Measurements from ENCODE around the gene NEK8. TPM values are rescaled to one million over a fixed set of nuclear protein-coding genes. Genes with fewer than 3 reads are reported as not detected.

Gene NEK8
- total RNA-seq, 1 experiment from 2014 or later = 10.8 TPM

DNA sequence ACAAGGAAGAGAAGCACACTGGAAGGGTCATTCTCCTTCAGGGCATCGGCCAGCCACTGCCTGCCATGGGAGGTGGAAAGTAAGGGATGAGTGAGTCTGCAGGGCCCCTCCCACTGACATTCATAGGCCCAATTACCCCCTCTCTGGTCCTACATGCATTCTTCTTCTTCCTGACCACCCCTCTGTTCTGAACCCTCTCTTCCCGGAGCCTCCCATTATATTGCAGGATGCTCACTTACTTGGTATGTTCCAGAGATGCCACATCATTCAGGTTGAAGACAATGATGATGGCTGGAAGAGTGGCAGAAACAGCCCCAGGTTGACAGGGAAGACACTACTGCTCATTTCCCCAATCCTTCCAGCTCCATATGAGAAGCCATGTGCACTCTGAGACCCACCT is 13.4 kb upstream of the NEK8 start:
- TF ChIP-seq, protein P1, sequence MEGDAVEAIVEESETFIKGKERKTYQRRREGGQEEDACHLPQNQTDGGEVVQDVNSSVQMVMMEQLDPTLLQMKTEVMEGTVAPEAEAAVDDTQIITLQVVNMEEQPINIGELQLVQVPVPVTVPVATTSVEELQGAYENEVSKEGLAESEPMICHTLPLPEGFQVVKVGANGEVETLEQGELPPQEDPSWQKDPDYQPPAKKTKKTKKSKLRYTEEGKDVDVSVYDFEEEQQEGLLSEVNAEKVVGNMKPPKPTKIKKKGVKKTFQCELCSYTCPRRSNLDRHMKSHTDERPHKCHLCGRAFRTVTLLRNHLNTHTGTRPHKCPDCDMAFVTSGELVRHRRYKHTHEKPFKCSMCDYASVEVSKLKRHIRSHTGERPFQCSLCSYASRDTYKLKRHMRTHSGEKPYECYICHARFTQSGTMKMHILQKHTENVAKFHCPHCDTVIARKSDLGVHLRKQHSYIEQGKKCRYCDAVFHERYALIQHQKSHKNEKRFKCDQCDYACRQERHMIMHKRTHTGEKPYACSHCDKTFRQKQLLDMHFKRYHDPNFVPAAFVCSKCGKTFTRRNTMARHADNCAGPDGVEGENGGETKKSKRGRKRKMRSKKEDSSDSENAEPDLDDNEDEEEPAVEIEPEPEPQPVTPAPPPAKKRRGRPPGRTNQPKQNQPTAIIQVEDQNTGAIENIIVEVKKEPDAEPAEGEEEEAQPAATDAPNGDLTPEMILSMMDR (IDR thresholded peaks at IDR 0.05; ENCODE audit: unreplicated experiment) = no peak
- Mint-ChIP-seq H3K4me1 (ENCODE audit: low read depth, unreplicated experiment) (peaks cover 18% of the 10 kb centered on the region), H3K27me3 (ENCODE audit: unreplicated experiment) (no peaks in the 10 kb centered on the region), H3K9me3 (ENCODE audit: low read depth, unreplicated experiment) (no peaks in the 10 kb centered on the region), H3K4me3 (ENCODE audit: low read depth, unreplicated experiment) (no peak overlapping the region), H3K36me3 (ENCODE audit: insufficient read depth, unreplicated experiment) (peaks cover 45% of the 10 kb centered on the region), H3K27ac (ENCODE audit: unreplicated experiment) (no peak overlapping the region)
- intact Hi-C loops (cut with micrococcal nuclease; ENCODE audit: unreplicated experiment) = loop anchor here (5.0 kb wide), 1 partner anchor 53 kb away; the partner anchor contains the start of genes SDF2 and SUPT6H
- no peak for DNase-seq
- BruUV-seq (replicated peaks) = no TSS peak
- CTCF ChIA-PET = no interaction called here

DNA sequence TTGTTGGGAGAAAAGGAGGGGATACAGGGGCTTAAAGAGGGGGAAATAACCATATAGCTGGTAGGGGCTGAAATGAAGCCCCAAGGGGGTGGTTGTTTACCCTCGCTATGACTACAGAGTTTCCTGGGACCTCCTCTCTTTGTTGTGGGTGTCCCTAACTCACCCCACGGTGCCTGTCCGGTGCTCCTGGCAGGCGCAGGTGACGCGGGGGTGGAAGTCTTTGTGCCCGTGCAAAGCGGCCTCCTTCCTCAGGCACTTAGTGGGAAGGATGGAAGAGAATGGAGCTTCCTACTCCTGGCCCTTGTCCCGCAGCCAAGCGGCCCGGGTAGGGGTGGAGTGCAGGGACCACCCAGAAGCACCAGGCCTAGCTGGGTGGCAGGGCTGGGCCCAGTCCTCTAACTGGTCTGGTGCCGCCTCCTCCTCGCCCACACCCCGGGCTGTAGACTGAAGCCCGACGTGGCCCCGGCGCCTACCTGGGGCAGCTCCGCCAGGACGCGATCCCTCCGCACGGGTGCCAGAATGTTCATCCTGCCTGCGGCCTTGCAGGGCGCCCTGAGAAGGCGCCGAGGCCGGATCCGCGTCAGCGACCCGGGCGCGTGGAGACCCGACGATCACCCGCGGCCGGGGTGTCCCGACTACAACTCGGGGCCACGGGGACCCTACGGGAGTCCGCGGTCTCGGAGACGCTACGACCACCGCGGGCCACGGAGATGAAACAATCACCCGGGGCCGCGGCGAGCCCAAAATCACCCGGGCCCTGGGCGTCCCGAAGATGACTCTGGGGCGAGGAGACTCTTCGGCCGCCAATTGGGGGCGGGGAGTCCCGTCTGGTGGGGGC is 11.6 kb upstream of the NEK8 start:
- no peak overlapping the region for H3K27ac Mint-ChIP-seq (ENCODE audit: unreplicated experiment)
- peak overlapping the region; percentile 89 for H3K4me3 Mint-ChIP-seq (ENCODE audit: low read depth, unreplicated experiment)
- peaks cover 47% of the 10 kb centered on the region for H3K36me3 Mint-ChIP-seq (ENCODE audit: insufficient read depth, unreplicated experiment)
- no peak for DNase-seq
- peaks cover 18% of the 10 kb centered on the region for H3K4me1 Mint-ChIP-seq (ENCODE audit: low read depth, unreplicated experiment)
- no peaks in the 10 kb centered on the region for H3K9me3 Mint-ChIP-seq (ENCODE audit: low read depth, unreplicated experiment)
- H3K27me3 Mint-ChIP-seq (ENCODE audit: unreplicated experiment) = no peaks in the 10 kb centered on the region
- TF ChIP-seq, protein P1 (IDR thresholded peaks at IDR 0.05; ENCODE audit: unreplicated experiment) = no peak
- intact Hi-C loops (cut with micrococcal nuclease; ENCODE audit: unreplicated experiment) = loop anchor here (5.0 kb wide), 1 partner anchor 55 kb away; the partner anchor contains the start of genes SDF2 and SUPT6H
- BruUV-seq (replicated peaks) = no TSS peak
- CTCF ChIA-PET = no interaction called here

DNA sequence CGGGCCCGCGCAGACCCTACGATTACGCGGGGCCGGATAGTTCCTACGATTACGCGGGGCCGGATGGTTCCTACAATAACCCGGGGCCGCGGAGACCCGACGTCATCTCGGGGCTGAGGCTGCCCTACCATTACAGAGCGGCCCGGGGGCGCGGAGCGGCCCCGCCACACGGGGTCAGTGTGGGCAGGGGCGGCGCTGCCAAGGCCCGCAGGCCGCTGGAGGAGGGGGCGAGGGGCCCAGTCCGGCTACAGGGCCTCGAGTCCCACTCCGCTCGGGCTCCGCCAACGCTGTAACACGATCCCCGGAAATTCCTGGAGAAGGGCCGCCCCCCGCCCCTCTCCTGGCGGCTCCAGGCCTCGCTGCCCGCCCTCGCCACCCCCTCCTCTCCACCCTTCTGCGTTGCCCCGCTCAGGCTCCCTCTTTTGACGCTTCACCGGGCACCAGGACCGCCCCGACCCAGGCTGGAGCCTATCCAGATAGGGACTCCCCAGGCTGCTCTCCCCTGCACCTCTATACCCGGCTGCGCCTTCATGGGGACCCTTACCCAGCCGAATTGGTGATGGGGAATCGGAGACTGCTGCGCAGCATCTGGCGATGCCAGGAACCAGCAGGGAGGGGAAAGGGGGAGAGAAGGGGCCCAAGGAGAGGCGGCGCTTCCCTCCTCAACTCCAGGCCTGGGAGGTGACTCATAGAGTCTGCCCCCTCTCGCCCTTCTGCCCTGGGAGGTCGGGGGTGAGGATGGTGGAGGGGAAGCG is 10.8 kb upstream of the NEK8 start, which contains the start of gene RAB34:
Gene RAB34, minus strand, starts transcription at position 291 of the 755 bp plus-strand sequence. CDS start 602 bp downstream, outside the sequence.
- peak within 1 kb of the TSS; percentile 53 for H3K27ac Mint-ChIP-seq (ENCODE audit: unreplicated experiment)
- peak within 1 kb of the TSS; percentile 89 for H3K4me3 Mint-ChIP-seq (ENCODE audit: low read depth, unreplicated experiment)
- intact Hi-C loops (cut with micrococcal nuclease; ENCODE audit: unreplicated experiment) = loop anchor here (5.0 kb wide), 1 partner anchor 55 kb away; the partner anchor contains the start of genes SDF2 and SUPT6H
- peak; percentile 70 for DNase-seq
- H3K4me1 Mint-ChIP-seq (ENCODE audit: low read depth, unreplicated experiment) = peaks cover 18% of the 10 kb centered on the region
- H3K27me3 Mint-ChIP-seq (ENCODE audit: unreplicated experiment) = no peaks in the 10 kb centered on the region
- no TSS peak for BruUV-seq (replicated peaks)
- peaks cover 50% of the 10 kb centered on the region for H3K36me3 Mint-ChIP-seq (ENCODE audit: insufficient read depth, unreplicated experiment)
- CTCF ChIA-PET = no interaction called here
- TF ChIP-seq, protein P1 (IDR thresholded peaks at IDR 0.05; ENCODE audit: unreplicated experiment) = no peak
- H3K9me3 Mint-ChIP-seq (ENCODE audit: low read depth, unreplicated experiment) = no peaks in the 10 kb centered on the region

DNA sequence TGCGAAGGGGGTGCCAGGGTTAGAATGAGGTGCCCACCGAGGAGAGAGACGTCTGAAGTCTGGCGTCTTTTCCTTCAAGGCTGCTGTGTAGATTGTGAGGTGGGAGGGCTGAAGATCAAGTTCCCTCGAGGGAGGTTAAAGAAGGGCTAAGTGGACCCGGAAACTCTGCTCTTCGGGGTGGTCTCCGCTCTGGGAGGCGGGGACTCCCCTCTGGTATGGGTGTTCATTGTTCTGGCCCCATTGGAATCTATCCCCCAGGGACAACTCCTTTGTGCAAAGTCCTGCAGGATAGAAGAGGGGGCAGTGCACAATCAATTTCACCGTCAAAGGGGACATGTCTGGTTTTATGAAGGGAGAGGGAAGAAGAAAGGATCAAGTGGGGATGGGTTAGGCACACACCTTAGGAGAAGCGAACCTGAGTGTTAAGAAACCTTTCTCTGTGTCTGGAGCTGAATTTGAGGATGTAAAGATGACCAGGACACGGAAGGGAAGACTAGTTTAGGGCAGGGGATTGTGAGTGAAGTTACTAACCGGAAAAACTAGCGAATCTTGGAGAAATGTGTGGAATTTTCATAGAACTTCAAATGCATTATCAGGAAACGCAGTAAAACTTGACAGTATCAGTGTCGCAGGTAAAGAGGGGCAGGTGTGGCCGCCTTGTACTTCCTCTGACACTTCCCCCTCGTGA is 10.1 kb upstream of the NEK8 start:
- Mint-ChIP-seq H3K4me3 (ENCODE audit: low read depth, unreplicated experiment) (peak overlapping the region; percentile 89), H3K9me3 (ENCODE audit: low read depth, unreplicated experiment) (no peaks in the 10 kb centered on the region), H3K27me3 (ENCODE audit: unreplicated experiment) (no peaks in the 10 kb centered on the region), H3K27ac (ENCODE audit: unreplicated experiment) (peak overlapping the region; percentile 53), H3K4me1 (ENCODE audit: low read depth, unreplicated experiment) (peaks cover 21% of the 10 kb centered on the region), H3K36me3 (ENCODE audit: insufficient read depth, unreplicated experiment) (peaks cover 54% of the 10 kb centered on the region)
- intact Hi-C loops (cut with micrococcal nuclease; ENCODE audit: unreplicated experiment) = loop anchor here (5.0 kb wide), 1 partner anchor 56 kb away; the partner anchor contains the start of genes SDF2 and SUPT6H
- CTCF ChIA-PET = no interaction called here
- no peak for DNase-seq
- BruUV-seq (replicated peaks) = no TSS peak
- TF ChIP-seq, protein P1 (IDR thresholded peaks at IDR 0.05; ENCODE audit: unreplicated experiment) = no peak
